Measurements from ENCODE around the gene RAI14. TPM values are rescaled to one million over a fixed set of nuclear protein-coding genes. Genes with fewer than 3 reads are reported as not detected.

RAI14 gene
- total and polyA plus RNA-seq, 2 donors (not counting 3 experiments of a cell fraction or from before 2014, with no cell fraction given), result 114 to 369 TPM

DNA sequence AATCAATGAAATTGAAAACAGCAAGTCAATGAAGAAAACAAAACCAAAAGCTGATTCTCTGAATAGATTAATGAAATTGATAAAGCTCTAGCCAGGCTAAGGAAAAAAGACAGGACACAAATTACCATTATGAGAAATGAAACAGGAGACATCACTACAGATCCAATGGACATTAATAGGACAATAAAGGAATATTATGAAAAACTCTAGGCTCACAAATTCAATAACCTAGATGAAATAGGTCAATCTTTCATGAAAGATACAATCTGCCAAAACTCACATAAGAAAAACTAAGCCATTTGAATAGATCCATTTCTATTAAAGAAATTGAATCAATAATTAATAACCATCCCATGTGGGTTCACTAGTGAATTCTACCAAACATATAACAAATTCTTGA is 220.1 kb downstream of the RAI14 start:
- DNase-seq (ENCODE audit: low read depth, low spot score), result no peak
- Histone ChIP-seq H3K36me3 (ENCODE audit: control insufficient read depth in 2 of 2, extremely low read depth in 1 of 2, insufficient read depth in 2 of 2, low read length in 2 of 2) (no peaks in the 10 kb centered on the region), H3K4me3 (replicated peaks in 1 of 3; ENCODE audit: insufficient read depth in 1 of 3, low read depth in 1 of 3, low read length in 3 of 3) (no peak overlapping the region), H3K4me2 (ENCODE audit: insufficient read depth, low read length) (no peak overlapping the region), H4K20me1 (replicated peaks; ENCODE audit: control insufficient read depth, extremely low read depth, insufficient read depth, low read length) (no peaks in the 10 kb centered on the region), H3K79me2 (ENCODE audit: control insufficient read depth, insufficient read depth, low read length) (no peaks in the 10 kb centered on the region), H3K27ac (ENCODE audit: insufficient read depth, low read depth, low read length) (no peak overlapping the region), H3K4me1 (ENCODE audit: control insufficient read depth, extremely low read depth, insufficient read depth, low read length) (no peaks in the 10 kb centered on the region), H3K27me3 (ENCODE audit: control insufficient read depth in 2 of 2, insufficient read depth in 2 of 2, low read length in 2 of 2) (no peaks in the 10 kb centered on the region), H2AFZ (ENCODE audit: low read depth, low read length) (no peak overlapping the region), H3K9me3 (replicated peaks; ENCODE audit: control insufficient read depth, insufficient read depth, low read length) (no peaks in the 10 kb centered on the region), H3K9me1 (replicated peaks; ENCODE audit: control insufficient read depth, extremely low read depth, insufficient read depth, low read length) (no peaks in the 10 kb centered on the region), H3K9ac (replicated peaks; ENCODE audit: extremely low read depth, insufficient read depth, low read length) (no peak overlapping the region)
- intact Hi-C loops (cut with micrococcal nuclease), result no loop called here
- dilution Hi-C loops (cut with MboI; ENCODE audit: extremely low pct_ligation_motif_present, low sequenced_read_pairs), result no loop called here
- no peak for TF ChIP-seq JUN (IDR thresholded peaks at IDR 0.05; ENCODE audit: borderline replicate concordance, insufficient read depth, insufficient read length, low read depth)
- TF ChIP-seq GATA2 (IDR thresholded peaks at IDR 0.05; ENCODE audit: insufficient read depth, insufficient read length, low read depth, low read length), result no peak
- no peak for TF ChIP-seq FOS (IDR thresholded peaks at IDR 0.05; ENCODE audit: borderline replicate concordance, insufficient read depth, low read length)
- no peak for TF ChIP-seq POLR2A (IDR thresholded peaks at IDR 0.05; ENCODE audit: low read depth, low read length)
- TF ChIP-seq, protein P1, sequence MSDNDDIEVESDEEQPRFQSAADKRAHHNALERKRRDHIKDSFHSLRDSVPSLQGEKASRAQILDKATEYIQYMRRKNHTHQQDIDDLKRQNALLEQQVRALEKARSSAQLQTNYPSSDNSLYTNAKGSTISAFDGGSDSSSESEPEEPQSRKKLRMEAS (IDR thresholded peaks at IDR 0.05; ENCODE audit: insufficient read depth, insufficient read length), result no peak
- TF ChIP-seq MYC (IDR thresholded peaks at IDR 0.05; ENCODE audit: low read depth, low read length), result no peak
- TF ChIP-seq CTCF (IDR thresholded peaks at IDR 0.05; ENCODE audit: extremely low read depth in 1 of 2, insufficient read depth in 1 of 2, low read depth in 1 of 2, low read length in 2 of 2), result no peak
- no peak for TF ChIP-seq EZH2 (IDR thresholded peaks at IDR 0.05; ENCODE audit: borderline replicate concordance, low read depth, low read length, severe bottlenecking)
- TF ChIP-seq POLR2AphosphoS5 (IDR thresholded peaks at IDR 0.05; ENCODE audit: insufficient read depth, low read depth, low read length), result no peak
- BruUV-seq (replicated peaks), result no TSS peak
- ChIA-PET POLR2A (no interaction called here), CTCF (no interaction called here)
- FAIRE-seq, result no peak

Measured in endothelial cell of umbilical vein (primary cell).